ENCODE data around the gene LINC01488.

GRCh38 chr11:69537855-69538640 is 56.6 kb downstream of the LINC01488 start:
- TF ChIP-seq ZNF274 (IDR thresholded peaks at IDR 0.05; ENCODE audit: low read depth, low read length) (no peak), SUZ12 (IDR thresholded peaks at IDR 0.05; ENCODE audit: extremely low read depth, insufficient read depth, insufficient read length) (no peak)
